GM10266 (cell line): Measurements from ENCODE around the gene MAP1S.

Experiments used
- DNase-seq: peaks from one replicate; pipeline ENCODE4 v3.0.0; 2012; ENCODE audit errors: extremely low spot score
- TF ChIP-seq, protein P1 (sequence below): IDR thresholded peaks from 2 replicates; pipeline ENCODE4 v1.5.1; 2012; ENCODE audit warnings: mild to moderate bottlenecking, low read depth; ENCODE audit not compliant: control insufficient read depth, insufficient read depth; ENCODE audit errors: missing control alignments

The MAP1S gene

DNA sequence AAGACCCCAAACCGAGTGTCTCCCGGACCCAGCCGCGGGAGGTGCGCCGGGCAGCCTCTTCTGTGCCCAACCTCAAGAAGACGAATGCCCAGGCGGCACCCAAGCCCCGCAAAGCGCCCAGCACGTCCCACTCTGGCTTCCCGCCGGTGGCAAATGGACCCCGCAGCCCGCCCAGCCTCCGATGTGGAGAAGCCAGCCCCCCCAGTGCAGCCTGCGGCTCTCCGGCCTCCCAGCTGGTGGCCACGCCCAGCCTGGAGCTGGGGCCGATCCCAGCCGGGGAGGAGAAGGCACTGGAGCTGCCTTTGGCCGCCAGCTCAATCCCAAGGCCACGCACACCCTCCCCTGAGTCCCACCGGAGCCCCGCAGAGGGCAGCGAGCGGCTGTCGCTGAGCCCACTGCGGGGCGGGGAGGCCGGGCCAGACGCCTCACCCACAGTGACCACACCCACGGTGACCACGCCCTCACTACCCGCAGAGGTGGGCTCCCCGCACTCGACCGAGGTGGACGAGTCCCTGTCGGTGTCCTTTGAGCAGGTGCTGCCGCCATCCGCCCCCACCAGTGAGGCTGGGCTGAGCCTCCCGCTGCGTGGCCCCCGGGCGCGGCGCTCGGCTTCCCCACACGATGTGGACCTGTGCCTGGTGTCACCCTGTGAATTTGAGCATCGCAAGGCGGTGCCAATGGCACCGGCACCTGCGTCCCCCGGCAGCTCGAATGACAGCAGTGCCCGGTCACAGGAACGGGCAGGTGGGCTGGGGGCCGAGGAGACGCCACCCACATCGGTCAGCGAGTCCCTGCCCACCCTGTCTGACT is 7.9 kb downstream of the MAP1S start:
- TF ChIP-seq, protein P1, sequence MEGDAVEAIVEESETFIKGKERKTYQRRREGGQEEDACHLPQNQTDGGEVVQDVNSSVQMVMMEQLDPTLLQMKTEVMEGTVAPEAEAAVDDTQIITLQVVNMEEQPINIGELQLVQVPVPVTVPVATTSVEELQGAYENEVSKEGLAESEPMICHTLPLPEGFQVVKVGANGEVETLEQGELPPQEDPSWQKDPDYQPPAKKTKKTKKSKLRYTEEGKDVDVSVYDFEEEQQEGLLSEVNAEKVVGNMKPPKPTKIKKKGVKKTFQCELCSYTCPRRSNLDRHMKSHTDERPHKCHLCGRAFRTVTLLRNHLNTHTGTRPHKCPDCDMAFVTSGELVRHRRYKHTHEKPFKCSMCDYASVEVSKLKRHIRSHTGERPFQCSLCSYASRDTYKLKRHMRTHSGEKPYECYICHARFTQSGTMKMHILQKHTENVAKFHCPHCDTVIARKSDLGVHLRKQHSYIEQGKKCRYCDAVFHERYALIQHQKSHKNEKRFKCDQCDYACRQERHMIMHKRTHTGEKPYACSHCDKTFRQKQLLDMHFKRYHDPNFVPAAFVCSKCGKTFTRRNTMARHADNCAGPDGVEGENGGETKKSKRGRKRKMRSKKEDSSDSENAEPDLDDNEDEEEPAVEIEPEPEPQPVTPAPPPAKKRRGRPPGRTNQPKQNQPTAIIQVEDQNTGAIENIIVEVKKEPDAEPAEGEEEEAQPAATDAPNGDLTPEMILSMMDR = no peak
- no peak for DNase-seq

DNA sequence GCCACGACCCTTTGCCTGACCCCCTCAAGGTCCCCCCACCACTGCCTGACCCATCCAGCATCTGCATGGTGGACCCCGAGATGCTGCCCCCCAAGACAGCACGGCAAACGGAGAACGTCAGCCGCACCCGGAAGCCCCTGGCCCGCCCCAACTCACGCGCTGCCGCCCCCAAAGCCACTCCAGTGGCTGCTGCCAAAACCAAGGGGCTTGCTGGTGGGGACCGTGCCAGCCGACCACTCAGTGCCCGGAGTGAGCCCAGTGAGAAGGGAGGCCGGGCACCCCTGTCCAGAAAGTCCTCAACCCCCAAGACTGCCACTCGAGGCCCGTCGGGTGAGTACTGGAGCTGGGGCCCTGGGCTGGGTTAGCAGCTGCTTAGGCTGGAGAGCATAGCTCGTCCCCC is 8.6 kb downstream of the MAP1S start:
- no peak for DNase-seq
- TF ChIP-seq, protein P1 = no peak

DNA sequence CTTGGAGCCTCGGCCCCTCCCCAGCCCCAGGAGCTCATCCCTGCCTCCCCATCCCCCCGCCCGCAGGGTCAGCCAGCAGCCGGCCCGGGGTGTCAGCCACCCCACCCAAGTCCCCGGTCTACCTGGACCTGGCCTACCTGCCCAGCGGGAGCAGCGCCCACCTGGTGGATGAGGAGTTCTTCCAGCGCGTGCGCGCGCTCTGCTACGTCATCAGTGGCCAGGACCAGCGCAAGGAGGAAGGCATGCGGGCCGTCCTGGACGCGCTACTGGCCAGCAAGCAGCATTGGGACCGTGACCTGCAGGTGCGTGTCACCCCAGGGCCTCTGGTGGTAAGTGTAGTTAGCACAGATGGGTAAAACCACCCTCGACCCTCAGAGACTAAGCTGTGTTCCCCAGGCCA is 13.8 kb downstream of the MAP1S start:
- TF ChIP-seq, protein P1 = no peak
- no peak for DNase-seq

DNA sequence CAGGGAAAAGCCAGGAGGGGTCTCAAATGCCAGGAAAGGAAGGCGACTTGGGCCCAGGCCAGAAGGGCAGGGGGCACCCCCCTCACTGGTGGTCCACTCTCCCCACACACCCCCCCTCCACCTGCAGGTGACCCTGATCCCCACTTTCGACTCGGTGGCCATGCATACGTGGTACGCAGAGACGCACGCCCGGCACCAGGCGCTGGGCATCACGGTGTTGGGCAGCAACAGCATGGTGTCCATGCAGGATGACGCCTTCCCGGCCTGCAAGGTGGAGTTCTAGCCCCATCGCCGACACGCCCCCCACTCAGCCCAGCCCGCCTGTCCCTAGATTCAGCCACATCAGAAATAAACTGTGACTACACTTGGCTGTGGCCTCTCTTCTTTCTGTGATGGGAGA is 14.9 kb downstream of the MAP1S start:
- TF ChIP-seq, protein P1 = no peak
- DNase-seq = no peak

DNA sequence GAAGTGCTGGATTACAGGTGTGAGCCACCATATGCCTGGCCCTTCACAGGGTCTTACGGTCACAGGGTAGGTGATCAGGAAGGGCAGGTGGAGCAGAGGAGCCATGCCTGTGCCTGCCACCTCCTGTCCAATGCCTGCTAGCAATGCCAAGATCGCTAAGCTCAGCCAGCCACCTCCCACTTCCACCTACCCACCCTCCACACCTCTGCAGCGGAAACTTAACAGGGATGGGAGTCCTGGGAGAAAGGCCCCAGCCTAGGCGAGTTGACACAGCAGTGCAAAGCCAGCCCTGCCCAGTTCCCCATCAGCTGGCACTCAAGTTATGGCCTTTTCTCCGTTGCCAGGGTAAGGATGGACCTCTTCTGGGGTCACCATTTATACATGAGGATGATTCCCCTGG is 16.1 kb downstream of the MAP1S start:
- no peak for DNase-seq
- TF ChIP-seq, protein P1 = no peak

DNA sequence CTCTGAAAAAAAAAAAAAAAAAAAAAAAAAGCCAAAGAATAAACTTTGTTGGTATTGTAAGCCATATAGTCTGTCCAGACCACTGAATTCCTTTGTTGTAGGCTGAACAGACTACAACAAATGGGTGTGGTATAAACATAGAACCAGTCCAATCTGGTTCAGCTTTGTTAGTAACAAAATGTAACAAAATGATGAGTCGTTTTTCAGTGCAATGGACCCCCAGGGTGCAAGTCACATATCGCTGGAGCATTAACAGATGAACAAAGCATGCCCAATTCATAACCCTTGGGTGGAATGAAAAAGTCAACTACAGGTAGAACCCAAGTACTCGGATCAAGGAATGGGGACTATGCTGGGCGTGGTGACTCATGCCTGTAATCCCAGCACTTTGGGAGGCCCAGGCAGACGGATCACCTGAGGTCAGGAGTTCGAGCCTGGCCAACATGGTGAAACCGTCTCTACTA is 18.4 kb downstream of the MAP1S start:
- TF ChIP-seq, protein P1 = no peak
- DNase-seq = no peak

DNA sequence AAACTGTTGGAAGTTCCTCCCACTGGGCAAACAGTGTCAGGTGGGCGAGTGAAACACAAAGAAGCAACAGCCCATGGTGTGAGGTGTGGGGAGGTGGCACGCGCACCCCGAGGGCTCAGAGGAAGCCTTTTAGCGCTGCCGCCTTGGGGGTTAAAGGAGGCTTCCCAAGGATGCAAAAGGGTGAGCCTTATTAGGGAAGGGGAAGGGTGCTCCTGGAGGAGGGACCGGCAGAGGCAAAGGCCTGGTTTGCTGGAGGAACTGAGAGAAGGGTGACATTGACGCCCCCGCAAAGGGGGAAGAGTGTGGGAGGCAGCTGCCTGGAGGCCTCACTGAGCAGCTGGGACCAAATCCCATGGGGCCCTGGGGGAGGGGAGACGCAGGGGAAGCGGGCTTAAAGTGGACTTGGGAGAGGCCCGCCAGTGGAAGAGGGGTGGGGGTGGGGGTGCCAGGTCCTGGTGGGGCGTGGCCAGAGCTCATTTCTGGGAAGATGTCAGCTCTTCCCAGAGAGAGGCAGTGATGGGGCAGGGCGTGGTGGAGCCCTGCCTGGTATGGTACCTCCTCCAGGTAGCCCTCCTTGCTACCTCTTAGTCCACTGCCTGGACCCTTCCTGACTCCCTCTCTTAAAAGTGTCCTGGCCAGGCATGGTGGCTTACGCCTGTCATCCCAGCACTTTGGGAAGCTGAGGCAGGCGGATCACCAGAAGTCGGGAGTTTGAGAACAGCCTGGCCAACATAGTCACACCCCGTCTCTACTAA is 20.0 kb downstream of the MAP1S start:
- TF ChIP-seq, protein P1 = no peak
- DNase-seq = peak; percentile 74
